ENCODE data around the gene TULP4.
"Not testable (repeated sequence)": the region's sequence is repeated elsewhere in the genome, so short reads cannot be mapped to it uniquely, and the experiment has no call there.

TULP4 gene

GRCh38 chr6:158543606-158544185 lies 231.4 kb downstream of the TULP4 start:
- no peak for DNase-seq

GRCh38 chr6:158544428-158544827 lies 232.2 kb downstream of the TULP4 start:
- DNase-seq, result no peak

GRCh38 chr6:158545043-158545966 lies 233.0 kb downstream of the TULP4 start:
- DNase-seq, result no peak

GRCh38 chr6:158548418-158549161 lies 236.3 kb downstream of the TULP4 start:
- DNase-seq, result no peak

GRCh38 chr6:158552055-158552795 lies 240.0 kb downstream of the TULP4 start:
- DNase-seq, result no peak

GRCh38 chr6:158552796-158553138 lies 240.5 kb downstream of the TULP4 start:
- no peak for DNase-seq

GRCh38 chr6:158554611-158555361 lies 242.5 kb downstream of the TULP4 start:
- DNase-seq, result no peak

- DNase-seq, result no peak
These were observed 243.8 kb downstream of the TULP4 start for GRCh38 chr6:158556113-158556512.

GRCh38 chr6:158557110-158557509 lies 244.8 kb downstream of the TULP4 start:
- not testable (repeated sequence) for DNase-seq

GRCh38 chr6:158557927-158558326 lies 245.7 kb downstream of the TULP4 start:
- DNase-seq, result no peak

GRCh38 chr6:158558415-158559306 lies 246.4 kb downstream of the TULP4 start:
- no peak for DNase-seq

- DNase-seq, result no peak
These were observed 247.2 kb downstream of the TULP4 start for GRCh38 chr6:158559338-158559894.

GRCh38 chr6:158559895-158560835 lies 247.9 kb downstream of the TULP4 start, which contains the start of gene TMEM181:
Gene TMEM181, plus strand, starts transcription at chr6:158560091. Its CDS starts 134 bp downstream, at chr6:158560225.
- peak; percentile 83 for DNase-seq

GRCh38 chr6:158560836-158561320 lies 248.6 kb downstream of the TULP4 start:
- no peak for DNase-seq
